ENCODE data around the gene HELB. TPM values are rescaled to one million over a fixed set of nuclear protein-coding genes. Genes with fewer than 3 reads are reported as not detected.

The HELB gene
- total RNA-seq, 5 donors from 2014 or later (not counting 1 experiment from before 2014, with no cell fraction given), result 38.6 to 66.4 (median 45.7) TPM

GRCh38 chr12:66367015-66367667 lies 64.8 kb downstream of the HELB start:
- Histone ChIP-seq H3K36me3 (ENCODE audit: control insufficient read depth in 2 of 2, extremely low read depth in 1 of 2, insufficient read depth in 1 of 2, low read length in 1 of 2) (peaks cover 0 to 6% of the 10 kb centered on the region in 2 donors), H3K9me3 (no peaks in the 10 kb centered on the region), H3K27me3 (replicated peaks in 1 of 2; ENCODE audit: control insufficient read depth in 2 of 2, extremely low read depth in 1 of 2, insufficient read depth in 2 of 2, low read length in 1 of 2) (no peaks in the 10 kb centered on the region), H3K4me3 (ENCODE audit: control insufficient read depth in 1 of 2, extremely low read depth in 1 of 2, low read length in 1 of 2) (no peak overlapping the region), H3K4me1 (ENCODE audit: control insufficient read depth in 1 of 2, extremely low read depth in 1 of 2, insufficient read depth in 2 of 2, low read length in 2 of 2) (no peaks in the 10 kb centered on the region), H3K27ac (ENCODE audit: low read length) (no peak overlapping the region)
- DNase-seq (no peak), ATAC-seq (replicated peaks in 1 of 4) (no peak)
- Mint-ChIP-seq H3K9me3 (no peaks in the 10 kb centered on the region), H3K4me1 (no peaks in the 10 kb centered on the region), H3K36me3 (peaks cover 62% of the 10 kb centered on the region), H3K27ac (no peak overlapping the region), H3K27me3 (no peaks in the 10 kb centered on the region), H3K4me3 (no peak overlapping the region)
- POLR2A ChIA-PET, result no interaction called here
- CTCF ChIA-PET, result no interaction called here
- WGBS (ENCODE audit: insufficient coverage), result 33% methylated on average over 2 of the region's 3 CpGs

GRCh38 chr12:66371982-66372381 lies 69.7 kb downstream of the HELB start:
- WGBS (ENCODE audit: insufficient coverage), result no CpG with 5 or more reads among the region's 2 CpGs
- ATAC-seq (replicated peaks in 1 of 4) (no peak), DNase-seq (no peak)
- Histone ChIP-seq H3K27ac (ENCODE audit: low read length) (no peak overlapping the region), H3K4me3 (ENCODE audit: control insufficient read depth in 1 of 2, extremely low read depth in 1 of 2, low read length in 1 of 2) (no peak overlapping the region), H3K4me1 (ENCODE audit: control insufficient read depth in 1 of 2, extremely low read depth in 1 of 2, insufficient read depth in 2 of 2, low read length in 2 of 2) (no peaks in the 10 kb centered on the region), H3K9me3 (no peaks in the 10 kb centered on the region), H3K27me3 (replicated peaks in 1 of 2; ENCODE audit: control insufficient read depth in 2 of 2, extremely low read depth in 1 of 2, insufficient read depth in 2 of 2, low read length in 1 of 2) (no peaks in the 10 kb centered on the region), H3K36me3 (ENCODE audit: control insufficient read depth in 2 of 2, extremely low read depth in 1 of 2, insufficient read depth in 1 of 2, low read length in 1 of 2) (peaks cover 0 to 6% of the 10 kb centered on the region in 2 donors)
- H3K9me3 Mint-ChIP-seq, result no peaks in the 10 kb centered on the region
- no peaks in the 10 kb centered on the region for H3K27me3 Mint-ChIP-seq
- no peaks in the 10 kb centered on the region for H3K4me1 Mint-ChIP-seq
- POLR2A ChIA-PET, result no interaction called here
- peaks cover 57% of the 10 kb centered on the region for H3K36me3 Mint-ChIP-seq
- no peak overlapping the region for H3K27ac Mint-ChIP-seq
- CTCF ChIA-PET, result no interaction called here
- no peak overlapping the region for H3K4me3 Mint-ChIP-seq

GRCh38 chr12:66375560-66375959 lies 73.3 kb downstream of the HELB start:
- H3K4me3 Mint-ChIP-seq, result no peak overlapping the region
- POLR2A ChIA-PET, result no interaction called here
- ATAC-seq (replicated peaks in 1 of 4), result no peak
- no peak overlapping the region for H3K4me3 ChIP-seq (ENCODE audit: control insufficient read depth in 1 of 2, extremely low read depth in 1 of 2, low read length in 1 of 2)
- H3K36me3 ChIP-seq (ENCODE audit: control insufficient read depth in 2 of 2, extremely low read depth in 1 of 2, insufficient read depth in 1 of 2, low read length in 1 of 2), result peaks cover 0 to 9% of the 10 kb centered on the region in 2 donors
- no peak overlapping the region for H3K27ac Mint-ChIP-seq
- WGBS (ENCODE audit: insufficient coverage), result 100% methylated on average over 1 of the region's 1 CpG
- H3K36me3 Mint-ChIP-seq, result peaks cover 33% of the 10 kb centered on the region
- H3K9me3 Mint-ChIP-seq, result no peaks in the 10 kb centered on the region
- H3K27me3 ChIP-seq (replicated peaks in 1 of 2; ENCODE audit: control insufficient read depth in 2 of 2, extremely low read depth in 1 of 2, insufficient read depth in 2 of 2, low read length in 1 of 2), result no peaks in the 10 kb centered on the region
- CTCF ChIA-PET, result interaction anchor here in 1 of 2 donors (1.0 kb wide), 1 partner anchor 106 kb away, joined by 4 read pairs; no protein-coding TSS in a partner anchor
- no peak for DNase-seq
- no peaks in the 10 kb centered on the region for H3K9me3 ChIP-seq
- no peaks in the 10 kb centered on the region for H3K4me1 ChIP-seq (ENCODE audit: control insufficient read depth in 1 of 2, extremely low read depth in 1 of 2, insufficient read depth in 2 of 2, low read length in 2 of 2)
- H3K27ac ChIP-seq (ENCODE audit: low read length), result no peak overlapping the region
- H3K4me1 Mint-ChIP-seq, result no peaks in the 10 kb centered on the region
- H3K27me3 Mint-ChIP-seq, result no peaks in the 10 kb centered on the region

GRCh38 chr12:66379616-66380015 lies 77.3 kb downstream of the HELB start:
- Mint-ChIP-seq H3K4me1 (no peaks in the 10 kb centered on the region), H3K27ac (no peak overlapping the region), H3K36me3 (peaks cover 16% of the 10 kb centered on the region), H3K27me3 (no peaks in the 10 kb centered on the region), H3K4me3 (no peak overlapping the region), H3K9me3 (no peaks in the 10 kb centered on the region)
- H3K27ac ChIP-seq (ENCODE audit: low read length), result no peak overlapping the region
- DNase-seq, result no peak
- WGBS (ENCODE audit: insufficient coverage), result 91% methylated on average over 3 of the region's 6 CpGs
- POLR2A ChIA-PET, result no interaction called here
- peaks cover 0 to 6% of the 10 kb centered on the region in 2 donors for H3K36me3 ChIP-seq (ENCODE audit: control insufficient read depth in 2 of 2, extremely low read depth in 1 of 2, insufficient read depth in 1 of 2, low read length in 1 of 2)
- no peaks in the 10 kb centered on the region for H3K27me3 ChIP-seq (replicated peaks in 1 of 2; ENCODE audit: control insufficient read depth in 2 of 2, extremely low read depth in 1 of 2, insufficient read depth in 2 of 2, low read length in 1 of 2)
- CTCF ChIA-PET, result no interaction called here
- no peaks in the 10 kb centered on the region for H3K4me1 ChIP-seq (ENCODE audit: control insufficient read depth in 1 of 2, extremely low read depth in 1 of 2, insufficient read depth in 2 of 2, low read length in 2 of 2)
- no peaks in the 10 kb centered on the region for H3K9me3 ChIP-seq
- no peak for ATAC-seq (replicated peaks in 1 of 4)
- no peak overlapping the region for H3K4me3 ChIP-seq (ENCODE audit: control insufficient read depth in 1 of 2, extremely low read depth in 1 of 2, low read length in 1 of 2)

GRCh38 chr12:66380769-66381535 lies 78.7 kb downstream of the HELB start:
- peaks cover 18% of the 10 kb centered on the region for H3K36me3 Mint-ChIP-seq
- Histone ChIP-seq H3K27ac (ENCODE audit: low read length) (no peak overlapping the region), H3K4me3 (ENCODE audit: control insufficient read depth in 1 of 2, extremely low read depth in 1 of 2, low read length in 1 of 2) (no peak overlapping the region), H3K4me1 (ENCODE audit: control insufficient read depth in 1 of 2, extremely low read depth in 1 of 2, insufficient read depth in 2 of 2, low read length in 2 of 2) (no peaks in the 10 kb centered on the region), H3K9me3 (no peaks in the 10 kb centered on the region), H3K36me3 (ENCODE audit: control insufficient read depth in 2 of 2, extremely low read depth in 1 of 2, insufficient read depth in 1 of 2, low read length in 1 of 2) (peaks cover 0 to 6% of the 10 kb centered on the region in 2 donors), H3K27me3 (replicated peaks in 1 of 2; ENCODE audit: control insufficient read depth in 2 of 2, extremely low read depth in 1 of 2, insufficient read depth in 2 of 2, low read length in 1 of 2) (no peaks in the 10 kb centered on the region)
- no peak for ATAC-seq (replicated peaks in 1 of 4)
- POLR2A ChIA-PET, result interaction anchor here in 1 of 2 donors (0.6 kb wide), 1 partner anchor 457 kb away, joined by 9 read pairs; no protein-coding TSS in a partner anchor
- no peak for DNase-seq
- no peaks in the 10 kb centered on the region for H3K27me3 Mint-ChIP-seq
- no CpG with 5 or more reads among the region's 5 CpGs for WGBS (ENCODE audit: insufficient coverage)
- CTCF ChIA-PET, result interaction anchor here in 1 of 2 donors (0.6 kb wide), 1 partner anchor 484 kb away, joined by 5 read pairs; no protein-coding TSS in a partner anchor
- no peaks in the 10 kb centered on the region for H3K4me1 Mint-ChIP-seq
- no peak overlapping the region for H3K27ac Mint-ChIP-seq
- no peak overlapping the region for H3K4me3 Mint-ChIP-seq
- H3K9me3 Mint-ChIP-seq, result no peaks in the 10 kb centered on the region

- CTCF ChIA-PET, result no interaction called here
- ATAC-seq (replicated peaks in 1 of 4), result no peak
- POLR2A ChIA-PET, result no interaction called here
- Mint-ChIP-seq H3K36me3 (peaks cover 31% of the 10 kb centered on the region), H3K4me3 (no peak overlapping the region), H3K27me3 (peaks cover 0 to 13% of the 10 kb centered on the region in 2 donors), H3K4me1 (no peaks in the 10 kb centered on the region), H3K9me3 (peaks cover 0 to 4% (median 0%) of the 10 kb centered on the region in 3 donors), H3K27ac (no peak overlapping the region)
- Histone ChIP-seq H3K4me1 (ENCODE audit: control insufficient read depth in 1 of 2, extremely low read depth in 1 of 2, insufficient read depth in 2 of 2, low read length in 2 of 2) (no peaks in the 10 kb centered on the region), H3K27ac (ENCODE audit: low read length) (no peak overlapping the region), H3K4me3 (ENCODE audit: control insufficient read depth in 1 of 2, extremely low read depth in 1 of 2, low read length in 1 of 2) (no peak overlapping the region), H3K36me3 (ENCODE audit: control insufficient read depth in 2 of 2, extremely low read depth in 1 of 2, insufficient read depth in 1 of 2, low read length in 1 of 2) (peaks cover 0 to 5% of the 10 kb centered on the region in 2 donors), H3K27me3 (replicated peaks in 1 of 2; ENCODE audit: control insufficient read depth in 2 of 2, extremely low read depth in 1 of 2, insufficient read depth in 2 of 2, low read length in 1 of 2) (no peaks in the 10 kb centered on the region), H3K9me3 (peaks cover 3% of the 10 kb centered on the region)
- no peak for DNase-seq
- no CpG with 5 or more reads among the region's 1 CpG for WGBS (ENCODE audit: insufficient coverage)
Measured at GRCh38 chr12:66387117-66387516, 84.8 kb downstream of the HELB start.
